Choroid plexus epithelial cell (primary cell): ENCODE results near the gene XXYLT1.

Experiments
- DNase-seq: peaks from one replicate; pipeline ENCODE4 v3.0.0-alpha.2; 2010; ENCODE audit warnings: low read depth
- H3K4me3 ChIP-seq: 2 replicates; pipeline ENCODE4 v1.5.1; 2011; ENCODE audit warnings: low read depth, mild to moderate bottlenecking, control low read depth, low read length, moderate library complexity
- TF ChIP-seq, protein P1 (sequence below): conservative IDR thresholded peaks from 2 replicates; pipeline ENCODE4 v1.5.1; 2011; ENCODE audit warnings: low read depth, mild to moderate bottlenecking, control low read depth, inconsistent platforms, low read length, moderate library complexity

The XXYLT1 gene

DNA sequence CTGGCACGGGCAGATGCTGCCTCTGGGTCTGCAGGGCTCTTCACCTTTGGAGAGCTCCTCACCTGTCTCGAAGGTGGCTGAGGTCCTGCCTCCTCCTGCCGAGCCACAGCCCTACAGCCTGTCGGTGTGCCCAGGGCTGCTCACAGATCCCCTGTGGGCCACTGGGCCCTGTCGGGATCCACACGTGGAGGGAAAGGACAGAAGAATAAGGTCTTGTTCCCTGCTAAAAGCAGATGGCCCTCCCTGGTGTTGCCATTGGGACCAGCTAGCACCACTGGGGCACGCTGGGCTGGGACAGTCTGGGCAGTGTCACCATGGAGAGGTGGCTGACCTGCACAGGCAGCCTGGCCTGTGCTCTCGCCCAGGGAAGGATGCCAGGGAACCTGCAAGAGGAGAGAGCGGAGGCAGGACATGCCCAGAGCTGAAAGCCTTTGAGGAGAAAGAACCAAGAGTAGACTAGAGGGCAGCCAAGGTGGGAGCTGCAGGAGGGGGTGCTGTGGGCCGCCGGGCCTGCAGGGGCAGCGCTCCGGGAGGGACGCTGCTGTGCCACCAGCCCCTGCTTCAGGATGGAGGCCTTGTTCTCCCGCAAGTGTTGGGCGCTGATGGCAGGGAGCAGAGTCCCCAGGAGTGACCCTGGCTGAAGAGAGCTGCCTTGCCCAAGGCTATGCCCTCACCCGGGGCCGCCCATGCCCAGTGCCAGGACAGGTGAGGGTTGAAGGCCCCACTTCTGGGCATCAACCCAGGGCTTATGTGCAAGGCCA is 210.2 kb downstream of the XXYLT1 start:
- DNase-seq = no peak
- no peak overlapping the region for H3K4me3 ChIP-seq
- TF ChIP-seq, protein P1, sequence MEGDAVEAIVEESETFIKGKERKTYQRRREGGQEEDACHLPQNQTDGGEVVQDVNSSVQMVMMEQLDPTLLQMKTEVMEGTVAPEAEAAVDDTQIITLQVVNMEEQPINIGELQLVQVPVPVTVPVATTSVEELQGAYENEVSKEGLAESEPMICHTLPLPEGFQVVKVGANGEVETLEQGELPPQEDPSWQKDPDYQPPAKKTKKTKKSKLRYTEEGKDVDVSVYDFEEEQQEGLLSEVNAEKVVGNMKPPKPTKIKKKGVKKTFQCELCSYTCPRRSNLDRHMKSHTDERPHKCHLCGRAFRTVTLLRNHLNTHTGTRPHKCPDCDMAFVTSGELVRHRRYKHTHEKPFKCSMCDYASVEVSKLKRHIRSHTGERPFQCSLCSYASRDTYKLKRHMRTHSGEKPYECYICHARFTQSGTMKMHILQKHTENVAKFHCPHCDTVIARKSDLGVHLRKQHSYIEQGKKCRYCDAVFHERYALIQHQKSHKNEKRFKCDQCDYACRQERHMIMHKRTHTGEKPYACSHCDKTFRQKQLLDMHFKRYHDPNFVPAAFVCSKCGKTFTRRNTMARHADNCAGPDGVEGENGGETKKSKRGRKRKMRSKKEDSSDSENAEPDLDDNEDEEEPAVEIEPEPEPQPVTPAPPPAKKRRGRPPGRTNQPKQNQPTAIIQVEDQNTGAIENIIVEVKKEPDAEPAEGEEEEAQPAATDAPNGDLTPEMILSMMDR = no peak

DNA sequence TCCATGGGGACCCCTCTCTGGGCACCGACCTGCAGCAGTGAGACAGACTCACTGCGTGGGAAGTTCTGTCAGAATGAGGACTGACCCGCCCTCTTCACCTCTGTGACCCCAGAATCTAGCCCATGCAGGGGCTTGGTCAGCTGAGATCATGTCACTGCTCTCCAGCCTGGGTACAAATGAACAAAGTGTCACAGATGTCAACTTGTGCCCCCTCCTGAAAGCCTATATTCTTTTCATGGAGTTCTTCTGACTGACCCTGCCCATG is 210.8 kb downstream of the XXYLT1 start:
- TF ChIP-seq, protein P1 = no peak
- H3K4me3 ChIP-seq = no peak overlapping the region
- no peak for DNase-seq

DNA sequence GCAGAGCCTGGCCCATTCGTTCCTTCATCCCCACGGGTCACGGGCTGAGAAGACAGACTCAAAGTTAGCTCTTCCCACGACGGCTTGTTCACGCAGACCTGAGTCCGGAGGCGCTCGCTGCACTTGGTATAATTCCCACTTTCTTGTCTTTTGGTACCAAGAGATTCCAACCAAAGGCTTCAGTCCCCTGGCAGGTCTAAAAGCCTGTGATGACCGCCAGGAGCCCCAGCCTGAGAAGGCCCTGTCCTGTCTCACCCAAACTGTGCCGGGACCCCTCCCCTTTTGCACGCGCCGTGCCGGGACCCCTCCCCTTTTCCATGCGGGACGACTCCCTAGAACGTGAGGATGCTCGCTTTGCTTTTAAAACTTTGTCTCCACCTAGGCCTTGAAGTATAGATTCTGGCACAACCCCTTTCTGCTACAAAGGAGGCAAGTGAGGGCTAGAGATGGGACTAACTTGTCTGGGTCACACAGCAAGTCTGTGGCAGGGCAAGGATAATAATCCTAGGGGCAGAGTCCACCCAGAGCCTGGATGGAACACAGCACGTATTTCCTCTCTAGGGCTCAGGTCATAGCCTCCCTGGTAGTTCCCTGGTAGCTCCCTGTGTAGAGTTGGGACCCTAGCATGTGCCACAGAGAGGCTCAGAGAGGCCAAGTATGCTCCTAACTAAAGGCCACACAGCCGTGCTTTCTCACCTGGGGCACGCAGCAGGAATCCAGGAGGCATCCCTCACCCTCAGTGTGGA is 211.3 kb downstream of the XXYLT1 start:
- TF ChIP-seq, protein P1 = no peak
- no peak overlapping the region for H3K4me3 ChIP-seq

DNA sequence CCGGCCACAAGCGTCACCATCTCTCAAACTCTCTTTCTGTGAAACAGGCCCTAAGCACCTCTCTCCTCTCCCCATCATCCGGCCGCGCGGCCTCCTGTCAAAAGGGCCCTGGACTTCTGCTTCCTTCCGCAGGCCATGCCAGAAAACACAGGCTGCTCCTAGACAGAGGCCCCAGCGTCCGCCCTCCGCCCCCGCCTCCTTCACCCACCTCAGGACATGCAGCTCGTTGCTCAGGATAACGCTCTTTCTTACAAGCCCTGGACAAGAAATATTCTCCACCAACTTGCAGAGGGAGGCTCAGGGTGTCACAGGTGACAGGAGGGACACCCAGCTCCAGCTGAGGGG is 212.0 kb downstream of the XXYLT1 start:
- TF ChIP-seq, protein P1 = no peak
- no peak for DNase-seq
- no peak overlapping the region for H3K4me3 ChIP-seq

More for the DNA sequence above, 211.3 kb downstream of the XXYLT1 start:
- no peak for DNase-seq

DNA sequence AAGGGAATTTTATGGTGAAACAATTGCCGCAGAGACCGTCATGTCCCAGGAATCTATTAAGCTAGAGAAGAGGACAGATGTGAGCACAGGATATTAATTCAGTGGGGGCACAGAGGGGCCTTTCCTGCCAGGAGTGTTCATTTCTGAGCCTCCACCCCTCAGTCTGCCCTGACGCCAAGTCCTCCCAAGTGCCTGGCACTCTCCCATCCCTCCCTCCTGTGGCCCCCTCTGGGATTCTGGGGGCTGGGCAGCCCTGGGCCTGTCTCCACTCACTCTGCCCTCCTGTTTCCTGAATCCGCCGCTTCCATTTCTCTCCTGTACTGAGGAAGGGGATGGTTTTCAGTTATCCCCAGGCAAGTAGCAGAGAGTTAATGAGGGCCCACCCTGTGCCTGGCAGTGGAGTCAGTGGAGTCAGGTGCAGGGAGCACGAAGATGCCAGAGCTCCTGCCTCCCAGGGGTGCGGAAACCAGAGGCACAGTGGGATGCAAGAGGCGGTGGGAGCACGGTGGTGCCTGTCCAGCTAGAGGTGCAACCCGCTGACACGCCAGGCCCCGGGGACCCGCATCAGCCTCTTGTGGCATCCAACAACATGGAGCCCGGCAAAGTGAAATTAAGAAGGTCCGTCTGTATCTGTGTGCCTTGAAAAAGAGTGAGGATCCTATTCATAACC is 212.5 kb downstream of the XXYLT1 start:
- TF ChIP-seq, protein P1 = no peak
- DNase-seq = no peak
- H3K4me3 ChIP-seq = no peak overlapping the region

DNA sequence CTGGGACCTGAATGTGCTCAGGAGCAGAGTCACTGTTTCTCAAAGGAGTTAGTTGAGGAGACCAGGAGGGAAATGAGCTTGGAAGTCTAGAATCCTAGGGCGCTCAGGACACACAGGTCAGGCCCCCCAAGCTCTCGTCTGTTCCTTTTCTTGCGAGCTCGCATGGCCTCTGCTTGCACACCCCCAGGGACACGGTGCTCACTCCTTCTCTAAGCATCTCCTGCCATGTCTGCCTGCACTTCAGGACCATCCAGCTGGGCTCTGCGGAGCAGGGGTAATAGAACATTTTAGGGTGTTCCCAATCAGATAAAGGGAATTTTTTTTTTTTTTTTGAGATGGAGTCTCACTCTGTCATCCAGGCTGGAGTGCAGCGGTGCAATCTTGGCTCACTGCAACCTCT is 213.2 kb downstream of the XXYLT1 start:
- TF ChIP-seq, protein P1 = no peak
- no peak for DNase-seq
- no peak overlapping the region for H3K4me3 ChIP-seq

DNA sequence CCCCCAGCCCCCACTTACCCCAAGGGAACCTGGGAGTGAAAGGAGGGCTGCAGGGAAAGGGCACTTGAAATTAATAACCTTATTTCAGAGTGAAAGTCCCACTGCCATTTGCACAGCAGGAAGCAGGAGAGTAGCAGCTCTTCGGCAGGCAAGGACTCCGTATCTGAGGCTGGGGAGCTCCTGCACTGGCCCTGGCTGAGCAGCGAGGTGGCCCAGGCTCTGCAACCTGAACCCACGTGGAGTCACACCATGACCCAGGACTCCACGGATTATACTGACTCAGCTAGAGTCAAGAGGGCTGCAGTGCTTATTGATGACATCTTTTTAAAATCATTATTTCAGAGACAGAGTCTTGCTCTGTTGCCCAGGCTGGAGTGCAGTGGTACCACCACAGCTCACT is 214.5 kb downstream of the XXYLT1 start:
- DNase-seq = no peak
- TF ChIP-seq, protein P1 = no peak
- H3K4me3 ChIP-seq = no peak overlapping the region
